Endothelial cell of umbilical vein (primary cell): Measurements from ENCODE around the gene DBNL. TPM values are rescaled to one million over a fixed set of nuclear protein-coding genes. Genes with fewer than 3 reads are reported as not detected.
"Not testable (repeated sequence)": the region's sequence is repeated elsewhere in the genome, so short reads cannot be mapped to it uniquely, and the experiment has no call there.

Experiments
- Bru-seq: library from RNA; stranded (reverse); fragments of 400-500 nt; gene quantifications from one replicate; lab custom pipeline; 2021; lab: Mats Ljungman, UMichigan
- BruChase-seq, 2 experiments: library from RNA; stranded (reverse); fragments of 400-500 nt; gene quantifications; one replicate each; lab custom pipeline; 2021; lab: Mats Ljungman, UMichigan
- BruUV-seq: library from RNA; stranded (reverse); fragments of 400-500 nt; replicated peaks from 2 replicates; lab custom pipeline; 2021; lab: Mats Ljungman, UMichigan
- CTCF ChIA-PET: fragments of 300-600, 350-600 bp; sonication (Branson Sonifier 250); formaldehyde crosslinking; loops from one replicate; lab custom pipeline; 2021; ENCODE audit warnings: antibody characterized with exemption, inconsistent platforms; lab: Charles Lee
- POLR2A ChIA-PET: fragments of 300-600, 350-600 bp; sonication (Branson Sonifier 250); formaldehyde crosslinking; loops from one replicate; lab custom pipeline; 2021; ENCODE audit warnings: antibody characterized with exemption, inconsistent platforms; lab: Charles Lee
- DNase-seq: peaks from one replicate; pipeline ENCODE4 v3.0.0-alpha.2; 2011; ENCODE audit warnings: low read depth, low spot score
- FAIRE-seq: peaks from 2 replicates; lab custom pipeline; 2011; peaks lifted over from hg19 to GRCh38; lab: Jason Lieb, UNC
- H2AFZ ChIP-seq: 2 replicates; pipeline ENCODE4 v1.6.0; 2012; ENCODE audit warnings: low read depth, low read length, control low read depth, inconsistent platforms
- H3K27ac ChIP-seq: 2 replicates; pipeline ENCODE4 v1.5.1; 2011; ENCODE audit warnings: low read depth, mild to moderate bottlenecking, control low read depth, low read length, moderate library complexity; ENCODE audit not compliant: insufficient read depth
- H3K27me3 ChIP-seq, 2 experiments: 2 replicates each; pipeline versions ENCODE4 v1.6.0 to v1.6.1; 2011; ENCODE audit warnings: low read length in 2 of 2, mixed read lengths in 1 of 2; ENCODE audit not compliant: control insufficient read depth in 2 of 2, insufficient read depth in 2 of 2
- H3K36me3 ChIP-seq, 2 experiments: 2 replicates in 1 of 2; 3 replicates in 1 of 2; pipeline ENCODE4 v1.5.1; 2011; ENCODE audit warnings: low read length in 2 of 2, mild to moderate bottlenecking in 1 of 2, moderate library complexity in 1 of 2; ENCODE audit not compliant: control insufficient read depth in 2 of 2, insufficient read depth in 2 of 2; ENCODE audit errors: extremely low read depth in 1 of 2
- H3K4me1 ChIP-seq: 3 replicates; pipeline ENCODE4 v1.5.1; 2011; ENCODE audit warnings: mild to moderate bottlenecking, low read length; ENCODE audit not compliant: control insufficient read depth, insufficient read depth; ENCODE audit errors: extremely low read depth
- H3K4me2 ChIP-seq: 2 replicates; pipeline ENCODE4 v1.6.1; 2011; ENCODE audit warnings: low read length, control low read depth, mixed read lengths; ENCODE audit not compliant: insufficient read depth
- H3K4me3 ChIP-seq, 3 experiments: fragments of 200-600 bp in 1 of 3; sonication (generic), shearing (Covaris generic) in 1 of 3; replicated peaks in 1 of 3; 2 replicates each; pipeline ENCODE4 v1.5.1; 2011 to 2016; ENCODE audit warnings: control low read depth in 3 of 3, low read length in 3 of 3, mild to moderate bottlenecking in 2 of 3, inconsistent platforms in 1 of 3, low read depth in 1 of 3, moderate library complexity in 1 of 3; ENCODE audit not compliant: insufficient read depth in 1 of 3
- H3K79me2 ChIP-seq: 2 replicates; pipeline ENCODE4 v1.6.0; 2012; ENCODE audit warnings: low read length, inconsistent platforms; ENCODE audit not compliant: control insufficient read depth, insufficient read depth
- H3K9ac ChIP-seq: replicated peaks from 2 replicates; pipeline ENCODE3; 2011; ENCODE audit warnings: low read length, control low read depth; ENCODE audit not compliant: insufficient read depth; ENCODE audit errors: extremely low read depth
- H3K9me1 ChIP-seq: replicated peaks from 3 replicates; pipeline ENCODE4 v1.6.0; 2011; ENCODE audit warnings: mild to moderate bottlenecking, low read length; ENCODE audit not compliant: control insufficient read depth, insufficient read depth; ENCODE audit errors: extremely low read depth
- H3K9me3 ChIP-seq: replicated peaks from 2 replicates; pipeline ENCODE4 v1.5.1; 2012; ENCODE audit warnings: low read length, inconsistent platforms; ENCODE audit not compliant: control insufficient read depth, insufficient read depth
- H4K20me1 ChIP-seq: replicated peaks from 2 replicates; pipeline ENCODE3; 2011; ENCODE audit warnings: mild to moderate bottlenecking, low read length; ENCODE audit not compliant: control insufficient read depth, insufficient read depth; ENCODE audit errors: extremely low read depth
- POLR2A ChIP-seq: IDR thresholded peaks from 2 replicates; pipeline ENCODE4 v1.6.1; 2012; ENCODE audit warnings: low read depth, mild to moderate bottlenecking, control low read depth, low read length
- POLR2AphosphoS5 ChIP-seq: IDR thresholded peaks from 2 replicates; pipeline ENCODE4 v1.6.1; 2012; ENCODE audit warnings: low read depth, mild to moderate bottlenecking, control low read depth, low read length, moderate library complexity; ENCODE audit not compliant: insufficient read depth
- dilution Hi-C: fragments of 300-500 bp; cut with MboI; formaldehyde crosslinking; loops from one replicate; pipeline ENCODE4 v1.15.0; 2019; ENCODE audit warnings: low sequenced_read_pairs; ENCODE audit not compliant: extremely low pct_ligation_motif_present
- intact Hi-C: fragments of 100-400 bp; cut with micrococcal nuclease; formaldehyde crosslinking; loops from one replicate; pipeline ENCODE4 v1.10.0; 2022
- long read RNA-seq: library from polyadenylated mRNA; stranded (forward); transcript quantifications from one replicate; pipeline ENCODE4 v2.0.0, GENCODE V29; 2021
- polyA minus RNA-seq, 3 experiments: library from RNA; depleted of rRNA, polyadenylated mRNA; stranded (reverse); fragments of >200 nt; gene quantifications; 1 replicate in 1 of 3; 2 replicates in 2 of 3; pipeline ENCODE4 v1.2.3, GENCODE V29; 2011
- polyA plus RNA-seq, 4 experiments: library from polyadenylated mRNA; depleted of rRNA in 3 of 4; stranded (reverse) in 3 of 4; unstranded in 1 of 4; fragments of >200 nt; gene quantifications; 2 replicates each; pipeline versions ENCODE4 v1.2.1 to v1.2.3, GENCODE V29; 2011 to 2012; ENCODE audit warnings: missing spikeins in 1 of 4
- total RNA-seq: library from RNA; stranded (reverse); gene quantifications from 2 replicates; pipeline ENCODE4 v1.2.3, GENCODE V29; 2021
- TF ChIP-seq, protein P1 (sequence below), 2 donors: IDR thresholded peaks; 1 replicate in 1 of 2; 2 replicates in 1 of 2; pipeline ENCODE4 v1.5.1; 2011; ENCODE audit warnings: low read length in 2 of 2, mild to moderate bottlenecking in 2 of 2, moderate library complexity in 2 of 2, control low read depth in 1 of 2, inconsistent platforms in 1 of 2, low read depth in 1 of 2; ENCODE audit not compliant: insufficient read depth in 1 of 2; ENCODE audit errors: extremely low read depth in 1 of 2

Gene DBNL
- 92.1 and 94.0 TPM in 2 replicates for total RNA-seq
- 123 and 127 TPM in 2 replicates for polyA plus RNA-seq
- polyA plus RNA-seq (2011; cell fraction: cytosol; rRNA removed), result 105 and 113 TPM in 2 replicates
- 82.6 and 86.3 TPM in 2 replicates for polyA plus RNA-seq (2011; cell fraction: nucleus; rRNA removed)
- polyA plus RNA-seq (2012), result 74.8 and 76.6 TPM in 2 replicates
- 90.7 and 99.1 TPM in 2 replicates for polyA minus RNA-seq
- polyA minus RNA-seq (2011; cell fraction: cytosol; rRNA and poly(A)+ RNA removed), result 28.6 TPM
- polyA minus RNA-seq (2011; cell fraction: nucleus; rRNA and poly(A)+ RNA removed), result 31.1 and 43.7 TPM in 2 replicates
- Bru-seq, nascent RNA, result percentile 73 among the genes with signal in this experiment
- BruChase-seq, experiment 1, labeled RNA remaining after a 6-hour chase, result percentile 76 among the genes with signal in this experiment
- BruChase-seq, experiment 2, labeled RNA remaining after a 2-hour chase, result percentile 84 among the genes with signal in this experiment
- long read RNA-seq, transcript DBNL-210 (13 exons, 1,808 nt), result major isoform, 233 of 401 reads
- long read RNA-seq, transcript DBNL-220 (13 exons, 2,117 nt), result minor isoform, 85 of 401 reads
- long read RNA-seq, partial matches to known transcripts, result 17 of 401 reads
- long read RNA-seq, other reads (novel, unspliced or antisense), result 61 of 401 reads

DNA sequence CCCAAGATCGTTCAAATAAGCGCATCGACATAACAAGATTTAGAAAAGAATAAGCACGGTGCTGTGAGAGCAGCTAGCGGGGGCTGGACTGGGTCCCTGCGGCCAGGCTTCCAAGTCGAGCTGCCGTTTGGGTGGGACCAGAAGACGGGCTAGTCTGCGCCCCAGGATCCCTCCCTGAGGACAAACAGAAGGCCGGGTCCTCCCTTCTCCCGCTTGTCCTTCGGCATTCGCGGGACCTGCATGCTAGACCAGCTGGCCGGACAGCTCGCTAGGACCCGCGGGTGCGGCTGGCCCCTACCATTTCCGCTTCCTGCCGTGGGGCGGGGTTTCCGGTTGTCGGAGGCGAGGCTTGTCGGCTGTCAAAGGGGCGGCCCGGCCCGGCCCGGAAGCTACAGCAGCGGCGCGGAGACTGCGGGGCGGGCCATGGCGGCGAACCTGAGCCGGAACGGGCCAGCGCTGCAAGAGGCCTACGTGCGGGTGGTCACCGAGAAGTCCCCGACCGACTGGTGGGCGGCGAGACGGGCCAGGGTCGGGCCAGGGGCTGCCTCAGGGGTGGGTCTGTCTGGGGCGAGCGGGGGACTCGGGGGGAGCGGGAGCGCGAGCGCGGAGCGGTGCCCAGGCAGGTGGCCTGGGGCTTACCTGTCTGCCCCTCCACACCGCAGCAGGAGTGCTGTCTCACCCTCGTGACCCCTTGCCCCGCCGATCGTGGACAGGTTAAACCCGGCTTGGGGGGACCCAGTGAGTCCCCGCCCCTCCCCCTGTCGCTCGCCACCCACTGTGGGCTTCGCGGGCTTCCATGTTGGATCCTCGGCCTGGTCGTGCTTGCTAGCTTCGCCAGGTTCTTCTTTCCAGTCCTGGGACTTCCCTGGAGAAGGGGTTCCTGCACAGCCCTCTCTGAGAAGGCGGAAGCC is at the start of gene DBNL:
DBNL (plus strand) TSS at position 388 of the 911 bp plus-strand sequence; CDS start at position 424, 36 bp downstream.
- H3K4me1 ChIP-seq, result peaks cover 15% of the 10 kb centered on the region
- no peaks in the 10 kb centered on the region for H4K20me1 ChIP-seq
- ChIA-PET POLR2A (no interaction called here), CTCF (interaction anchor here (0.7 to 2.2 kb wide), 4 partner anchors 19 to 28 kb away, joined by 3 to 9 read pairs (median 8); no protein-coding TSS in a partner anchor)
- peaks cover 42% of the 10 kb centered on the region for H3K79me2 ChIP-seq
- FAIRE-seq (peak; percentile 78), DNase-seq (peak; percentile 81)
- peak within 1 kb of the TSS; percentile 90 for H3K4me2 ChIP-seq
- intact Hi-C loops, result loop anchor here (1.0 kb wide), 3 partner anchors 25 to 156 kb away; partner anchors contain the start of genes POLM and YKT6
- H3K4me3 ChIP-seq, result peak within 1 kb of the TSS; percentile 69 to 75 (median 74)
- no TSS peak for BruUV-seq
- no peaks in the 10 kb centered on the region for H3K9me3 ChIP-seq
- peak within 1 kb of the TSS; percentile 59 for H3K9ac ChIP-seq
- H2AFZ ChIP-seq, result peak within 1 kb of the TSS; percentile 86
- no peaks in the 10 kb centered on the region for H3K9me1 ChIP-seq
- dilution Hi-C loops, result no loop called here
- H3K27me3 ChIP-seq, result no peaks in the 10 kb centered on the region
- H3K27ac ChIP-seq, result peak within 1 kb of the TSS; percentile 38
- TF ChIP-seq POLR2A, result peak; percentile 91
- TF ChIP-seq POLR2AphosphoS5, result peak; percentile 98
- TF ChIP-seq, protein P1, sequence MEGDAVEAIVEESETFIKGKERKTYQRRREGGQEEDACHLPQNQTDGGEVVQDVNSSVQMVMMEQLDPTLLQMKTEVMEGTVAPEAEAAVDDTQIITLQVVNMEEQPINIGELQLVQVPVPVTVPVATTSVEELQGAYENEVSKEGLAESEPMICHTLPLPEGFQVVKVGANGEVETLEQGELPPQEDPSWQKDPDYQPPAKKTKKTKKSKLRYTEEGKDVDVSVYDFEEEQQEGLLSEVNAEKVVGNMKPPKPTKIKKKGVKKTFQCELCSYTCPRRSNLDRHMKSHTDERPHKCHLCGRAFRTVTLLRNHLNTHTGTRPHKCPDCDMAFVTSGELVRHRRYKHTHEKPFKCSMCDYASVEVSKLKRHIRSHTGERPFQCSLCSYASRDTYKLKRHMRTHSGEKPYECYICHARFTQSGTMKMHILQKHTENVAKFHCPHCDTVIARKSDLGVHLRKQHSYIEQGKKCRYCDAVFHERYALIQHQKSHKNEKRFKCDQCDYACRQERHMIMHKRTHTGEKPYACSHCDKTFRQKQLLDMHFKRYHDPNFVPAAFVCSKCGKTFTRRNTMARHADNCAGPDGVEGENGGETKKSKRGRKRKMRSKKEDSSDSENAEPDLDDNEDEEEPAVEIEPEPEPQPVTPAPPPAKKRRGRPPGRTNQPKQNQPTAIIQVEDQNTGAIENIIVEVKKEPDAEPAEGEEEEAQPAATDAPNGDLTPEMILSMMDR (IDR thresholded peaks at IDR 0.05; ENCODE audit: extremely low read depth in 1 of 2, insufficient read depth in 1 of 2, low read depth in 1 of 2, low read length in 2 of 2), result no peak
- peaks cover 0 to 6% of the 10 kb centered on the region in 2 experiments for H3K36me3 ChIP-seq

DNA sequence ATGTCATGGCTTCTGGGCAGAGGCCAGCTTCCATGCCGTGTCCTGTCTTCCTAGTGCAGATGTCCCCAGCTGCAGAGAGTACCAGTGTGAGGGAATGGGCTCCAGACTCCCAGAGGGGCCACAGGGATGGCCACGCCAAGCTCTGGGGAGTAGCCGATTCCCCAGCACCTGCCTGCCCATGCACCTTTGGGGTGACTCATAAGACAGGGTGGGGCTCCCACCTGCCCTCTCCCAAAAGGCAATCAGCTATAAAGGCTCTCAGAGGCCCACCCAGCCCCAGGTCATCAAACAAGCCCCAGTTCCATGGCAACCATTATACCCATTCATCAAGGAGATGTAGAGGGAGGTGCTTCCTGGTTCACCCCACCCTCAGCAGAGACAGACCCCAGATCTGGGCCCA is 47.0 kb upstream of the DBNL start, which contains the start of gene SPDYE1:
SPDYE1 (plus strand) TSS at position 366 of the 400 bp plus-strand sequence. CDS start 2,053 bp downstream, outside the sequence.
- H3K9ac ChIP-seq, FAIRE-seq, H3K4me3 ChIP-seq, H3K27ac ChIP-seq, DNase-seq, H3K36me3 ChIP-seq, POLR2A ChIA-PET, H3K9me1 ChIP-seq, CTCF ChIA-PET, H4K20me1 ChIP-seq, H3K79me2 ChIP-seq, H2AFZ ChIP-seq, H3K9me3 ChIP-seq, intact Hi-C loops, H3K27me3 ChIP-seq, dilution Hi-C loops, H3K4me2 ChIP-seq, H3K4me1 ChIP-seq, BruUV-seq: not testable (repeated sequence)

DNA sequence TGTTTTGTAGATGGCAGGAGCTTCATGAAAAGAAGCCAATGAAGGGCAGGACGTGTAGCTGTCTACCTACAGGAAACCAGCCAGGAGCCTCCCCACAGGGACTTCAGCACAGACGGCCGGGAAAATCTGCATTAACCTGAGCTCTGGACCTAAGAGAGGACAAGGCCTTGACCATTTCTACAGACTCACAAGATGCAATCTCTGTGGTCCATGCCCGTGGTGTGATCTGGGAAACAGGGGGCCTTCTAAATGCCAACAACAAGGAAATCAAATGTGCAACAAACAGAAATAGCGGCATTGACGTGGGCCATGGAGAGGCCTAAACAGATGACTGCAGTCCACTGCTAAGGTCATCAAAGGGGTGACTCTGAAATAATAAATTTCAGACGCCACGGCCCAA is 32.4 kb upstream of the DBNL start:
- H3K36me3 ChIP-seq, H3K9me1 ChIP-seq, H3K4me1 ChIP-seq, H4K20me1 ChIP-seq, H3K4me2 ChIP-seq, POLR2A ChIA-PET, FAIRE-seq, BruUV-seq, intact Hi-C loops, H3K9ac ChIP-seq, H3K79me2 ChIP-seq, H3K9me3 ChIP-seq, H3K27me3 ChIP-seq, H2AFZ ChIP-seq, H3K4me3 ChIP-seq, CTCF ChIA-PET, dilution Hi-C loops, DNase-seq, H3K27ac ChIP-seq: not testable (repeated sequence)
